Measurements from ENCODE around the gene NINJ1.

GRCh38 chr9:93112116-93112863, 21.8 kb downstream of the NINJ1 start:
- TF ChIP-seq CTCF (conservative IDR thresholded peaks at IDR 0.05 in 1 of 2, IDR thresholded peaks at IDR 0.05 in 1 of 2; ENCODE audit: low read depth in 1 of 2, low read length in 2 of 2), result no peak
- no peak for TF ChIP-seq EZH2 (IDR thresholded peaks at IDR 0.05; ENCODE audit: low read length, missing control alignments)
